Right ventricle myocardium inferior (tissue), 1 donor: ENCODE results near the gene SERINC3. TPM values are rescaled to one million over a fixed set of nuclear protein-coding genes. Genes with fewer than 3 reads are reported as not detected.
"Not testable (repeated sequence)": the region's sequence is repeated elsewhere in the genome, so short reads cannot be mapped to it uniquely, and the experiment has no call there.

Experiments
- ATAC-seq: fragments of 200-7000 bp; cut with Tn5 transposase; one replicate; pipeline ENCODE4 v1.9.1; 2020; ENCODE audit warnings: mild to moderate bottlenecking, moderate library complexity
- DNase-seq: peaks from one replicate; pipeline ENCODE4 v3.0.0; 2021; ENCODE audit errors: missing footprints
- intact Hi-C: fragments of 100-400 bp; cut with DNase I; formaldehyde crosslinking; loops from one replicate; pipeline ENCODE4 v1.11.0; 2022
- total RNA-seq: library from RNA; stranded (reverse); fragmentation: NEBNext Ultra II Directional; extraction: Animal tissue kit (Norgen Biotek cat#: 25700); gene quantifications from one replicate; pipeline ENCODE4 v1.2.1, GENCODE V29; 2021
- donor health status: DM: no; HTN: yes; CAD: no; lungs with severe emphysema.

The SERINC3 gene
- total RNA-seq, 1 donor from 2014 or later = 82.4 TPM

DNA sequence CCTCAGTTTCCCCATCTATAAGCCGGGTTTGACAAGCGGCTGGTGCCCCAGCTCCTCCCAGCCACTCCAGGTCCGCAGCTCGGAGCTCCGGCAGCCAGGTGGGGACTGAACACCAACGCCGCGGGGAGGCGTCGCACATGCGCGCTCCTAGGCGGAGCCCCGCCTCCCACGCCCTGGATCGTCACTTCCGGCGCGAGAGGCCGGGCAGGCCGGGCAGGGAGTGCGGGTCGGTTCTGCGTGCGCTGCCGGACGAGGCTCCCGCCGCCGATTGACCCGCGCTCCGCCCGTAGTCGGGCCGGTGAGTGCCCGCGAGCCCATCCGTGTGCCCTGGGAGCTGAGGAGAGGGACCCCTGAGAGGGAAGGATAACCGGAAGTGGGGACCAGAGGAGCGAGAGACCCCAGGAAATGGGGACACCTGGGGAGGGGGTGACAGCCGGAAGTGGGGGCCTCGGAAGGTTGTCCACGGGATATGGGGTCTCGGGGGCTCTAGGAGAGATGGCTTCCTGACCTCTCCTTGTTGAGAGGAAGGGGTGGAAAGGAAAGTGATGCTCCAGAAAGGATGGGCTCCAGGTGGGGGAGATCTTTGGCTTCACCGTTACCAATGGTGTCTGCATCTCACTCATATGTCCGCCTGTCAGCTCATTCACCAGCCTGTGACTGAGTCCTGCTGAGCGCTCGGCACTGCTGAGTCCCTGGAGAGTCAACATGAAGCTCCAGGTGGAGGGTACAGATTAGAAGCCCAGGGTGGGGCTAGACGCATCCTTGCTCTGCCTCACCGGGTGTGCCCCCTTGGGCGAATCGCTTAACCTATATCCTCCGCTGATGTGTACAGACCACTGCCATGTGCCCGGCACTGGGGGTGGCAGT lies 45.9 kb downstream of the SERINC3 start, which contains the start of gene TTPAL:
TTPAL (plus strand) TSS at position 181 of the 867 bp plus-strand sequence. CDS start 4,126 bp downstream, outside the sequence.
- ATAC-seq (peak; percentile 97), DNase-seq (peak; percentile 96)
- intact Hi-C loops = loop anchor here (1.0 to 10.0 kb wide), 2 partner anchors 134 to 361 kb away; no protein-coding TSS in a partner anchor

GRCh38 chr20:44475372-44475693 lies 46.5 kb downstream of the SERINC3 start:
- ATAC-seq (no peak), DNase-seq (no peak)
- intact Hi-C loops = loop anchor here (1.0 to 10.0 kb wide), 2 partner anchors 135 to 361 kb away; no protein-coding TSS in a partner anchor

GRCh38 chr20:44472283-44472682 lies 49.6 kb downstream of the SERINC3 start:
- DNase-seq, ATAC-seq: not testable (repeated sequence)
- intact Hi-C loops = loop anchor here (10.0 kb wide), 1 partner anchor 357 kb away; no protein-coding TSS in a partner anchor

DNA sequence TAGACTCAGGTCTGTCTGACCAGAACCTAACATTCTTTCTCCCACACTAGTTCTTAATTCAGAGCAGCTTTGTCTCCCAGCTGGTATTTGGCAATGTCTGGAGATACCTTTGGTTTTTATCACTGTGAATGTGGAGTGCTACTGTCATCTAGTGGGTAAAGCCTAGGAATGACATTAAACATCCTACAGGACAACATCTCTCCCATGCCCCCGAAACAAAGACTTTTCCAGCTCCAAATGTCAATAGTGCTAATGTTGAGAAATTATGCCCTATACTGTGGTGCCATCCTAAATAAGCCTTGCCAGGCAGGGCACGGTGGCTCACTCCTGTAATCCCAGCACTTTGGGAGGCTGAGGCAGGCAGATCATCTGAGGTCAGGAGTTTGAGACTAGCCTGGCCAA lies 50.4 kb downstream of the SERINC3 start:
- intact Hi-C loops = loop anchor here (10.0 kb wide), 1 partner anchor 357 kb away; no protein-coding TSS in a partner anchor
- ATAC-seq (no peak), DNase-seq (no peak)

DNA sequence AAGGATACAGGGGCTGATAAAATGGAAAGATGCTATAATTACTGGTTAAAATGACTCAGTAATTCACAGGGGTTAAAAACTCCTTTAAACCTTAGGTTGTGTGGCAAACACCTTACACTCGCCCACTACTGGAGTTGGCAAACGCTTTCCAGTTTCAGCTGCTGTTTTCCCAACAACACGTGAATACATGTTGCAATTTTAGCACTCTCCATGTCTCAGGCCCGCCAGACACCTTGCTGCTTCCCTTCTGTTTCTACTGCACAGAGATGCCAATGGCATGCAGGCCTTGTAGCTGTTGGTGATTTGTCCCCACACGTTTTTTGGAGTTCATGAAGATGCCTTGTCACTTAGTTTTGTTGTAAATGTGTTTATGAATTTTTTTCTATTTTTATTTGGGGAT lies 51.5 kb downstream of the SERINC3 start:
- intact Hi-C loops = loop anchor here (10.0 kb wide), 1 partner anchor 356 kb away; no protein-coding TSS in a partner anchor
- ATAC-seq = no peak
- no peak for DNase-seq

DNA sequence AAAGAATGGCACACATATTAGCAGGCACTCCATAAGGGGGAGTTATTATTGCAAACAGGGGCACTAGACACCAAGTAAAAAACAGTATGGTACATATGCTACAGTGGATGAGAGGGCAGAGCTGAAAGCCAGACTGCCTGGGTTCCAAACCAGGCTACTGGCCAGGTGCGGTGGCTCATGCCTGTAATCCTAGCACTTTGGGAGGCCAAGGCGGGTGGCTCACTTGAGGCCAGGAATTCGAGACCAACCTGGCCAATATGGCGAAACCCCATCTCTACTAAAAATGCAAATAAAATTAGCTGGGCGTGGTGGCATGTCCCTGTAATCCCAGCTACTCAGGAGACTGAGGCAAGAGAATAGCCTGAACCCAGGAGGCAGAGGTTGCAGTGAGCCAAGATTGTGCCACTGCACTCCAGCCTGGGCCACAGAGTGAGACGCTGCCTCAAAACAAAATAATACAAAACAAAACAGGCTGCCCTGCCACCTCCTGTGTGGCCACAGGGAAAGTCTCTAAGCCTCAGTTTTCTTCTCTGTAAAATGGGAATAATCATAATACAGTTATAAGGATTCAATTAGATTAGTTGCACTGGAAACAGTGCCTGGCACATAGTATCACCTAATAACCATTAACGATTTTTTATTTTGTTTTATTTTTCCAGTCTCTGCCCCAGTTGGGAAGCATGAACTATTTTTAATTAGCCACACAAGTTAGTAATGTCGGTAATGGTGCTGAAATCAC lies 53.7 kb downstream of the SERINC3 start:
- DNase-seq (no peak), ATAC-seq (no peak)
- intact Hi-C loops = loop anchor here (10.0 kb wide), 1 partner anchor 153 kb away; the partner anchor contains the start of gene FITM2

DNA sequence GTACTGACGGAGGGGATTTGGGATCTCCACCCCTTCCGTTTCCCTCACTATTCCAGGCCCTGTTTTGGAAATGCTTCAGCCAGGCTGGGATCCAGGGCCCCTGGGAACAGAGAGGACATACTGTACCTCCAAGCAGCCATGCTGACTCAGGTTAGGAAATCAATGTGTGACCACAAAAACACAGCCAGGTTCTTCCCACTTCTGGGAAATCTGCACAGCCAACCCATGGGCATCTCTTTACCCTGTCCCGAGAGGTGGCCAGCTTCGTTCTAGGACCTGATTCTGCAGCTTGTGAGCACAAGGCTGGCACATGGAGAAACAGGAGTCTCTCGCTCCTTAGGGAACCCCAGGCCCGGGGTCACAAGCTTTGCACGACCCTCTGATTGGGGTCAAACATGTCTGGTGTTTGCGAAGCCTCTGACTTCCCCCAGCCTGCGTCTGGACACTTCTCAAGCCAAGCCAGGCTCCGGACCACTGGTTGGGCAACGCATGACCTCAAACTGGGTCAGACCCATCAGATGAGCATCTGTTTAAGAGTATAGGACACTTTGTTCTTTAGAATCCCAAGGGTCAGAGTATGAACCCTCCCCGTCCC lies 54.5 kb downstream of the SERINC3 start:
- DNase-seq = no peak
- intact Hi-C loops = loop anchor here (10.0 kb wide), 1 partner anchor 153 kb away; the partner anchor contains the start of gene FITM2
- peak; percentile 78 for ATAC-seq

- no peak for ATAC-seq
- intact Hi-C loops = loop anchor here (2.0 to 10.0 kb wide), 2 partner anchors 150 to 250 kb away; partner anchors contain the start of gene FITM2
- DNase-seq = no peak
Measured at GRCh38 chr20:44465001-44465560, 56.8 kb downstream of the SERINC3 start.

DNA sequence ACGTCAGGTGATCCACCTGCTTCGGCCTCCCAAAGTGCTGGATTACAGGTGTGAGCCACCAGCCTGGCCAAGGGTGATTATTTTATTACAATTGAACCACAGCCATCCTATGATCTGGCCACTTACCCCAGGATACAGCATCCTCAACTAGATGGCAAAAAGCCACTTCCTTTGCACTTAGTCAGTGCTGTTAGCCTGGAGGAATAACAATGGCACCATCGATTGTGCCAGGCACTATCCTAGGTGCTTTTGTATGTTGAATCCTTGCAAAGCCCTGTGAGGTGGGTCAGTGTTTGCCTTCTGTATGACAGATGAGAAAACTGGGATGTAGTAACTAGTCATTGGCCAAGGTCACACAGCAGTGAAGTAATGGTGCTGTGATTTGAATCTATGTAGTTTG lies 57.4 kb downstream of the SERINC3 start:
- no peak for ATAC-seq
- intact Hi-C loops = loop anchor here (2.0 to 10.0 kb wide), 2 partner anchors 150 to 250 kb away; partner anchors contain the start of gene FITM2

DNA sequence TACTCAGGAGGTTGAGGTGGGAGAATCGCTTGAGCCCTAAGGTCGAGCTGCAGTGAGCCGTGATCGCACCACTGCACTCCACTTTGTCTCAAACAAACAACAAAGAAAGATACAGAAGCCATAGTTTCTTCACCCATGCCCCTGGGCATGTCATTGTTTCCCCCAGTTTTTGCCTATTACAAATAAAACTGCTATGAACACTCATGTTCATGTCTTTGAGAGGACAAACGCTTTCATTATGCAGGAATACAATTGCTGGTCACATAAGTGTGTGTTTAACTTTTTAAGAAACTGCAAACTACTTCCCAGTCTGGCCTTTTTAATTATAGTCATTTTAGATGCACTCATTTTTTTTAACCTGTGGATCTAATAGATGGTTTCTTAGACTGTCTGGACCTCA lies 58.4 kb downstream of the SERINC3 start:
- DNase-seq (no peak), ATAC-seq (no peak)
- intact Hi-C loops = loop anchor here (10.0 kb wide), 1 partner anchor 149 kb away; the partner anchor contains the start of gene FITM2

More for the DNA sequence above, 57.4 kb downstream of the SERINC3 start:
- no peak for DNase-seq

- DNase-seq (no peak), ATAC-seq (no peak)
- intact Hi-C loops = loop anchor here (10.0 kb wide), 1 partner anchor 147 kb away; the partner anchor contains the start of gene FITM2
Measured at GRCh38 chr20:44461803-44462174, 60.1 kb downstream of the SERINC3 start.

GRCh38 chr20:44461142-44461802 lies 60.6 kb downstream of the SERINC3 start:
- DNase-seq (no peak), ATAC-seq (no peak)
- intact Hi-C loops = loop anchor here (10.0 kb wide), 1 partner anchor 146 kb away; the partner anchor contains the start of gene FITM2

- DNase-seq (no peak), ATAC-seq (no peak)
- intact Hi-C loops = loop anchor here (10.0 kb wide), 1 partner anchor 146 kb away; the partner anchor contains the start of gene FITM2
Measured at GRCh38 chr20:44460795-44461141, 61.1 kb downstream of the SERINC3 start.

DNA sequence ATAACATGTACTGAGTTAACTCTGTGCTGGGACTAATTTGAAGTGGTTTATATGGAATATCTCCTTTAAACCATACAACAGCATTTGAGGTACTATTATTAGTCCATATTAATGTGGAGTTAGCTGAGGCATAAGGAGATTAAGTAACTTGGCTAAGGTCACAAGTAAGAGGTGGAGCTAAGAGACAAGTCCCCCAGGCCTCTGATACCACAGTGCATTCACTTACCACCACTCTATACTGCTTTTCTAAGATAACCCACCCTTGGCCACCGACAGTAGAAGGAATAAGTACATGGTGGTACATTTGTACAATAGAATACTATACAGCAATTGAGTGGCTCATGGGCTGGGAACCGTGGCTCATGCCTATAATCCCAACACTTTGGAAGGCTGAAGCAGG lies 62.6 kb downstream of the SERINC3 start:
- DNase-seq = no peak
- intact Hi-C loops = loop anchor here (2.0 kb wide), 1 partner anchor 70 kb away; no protein-coding TSS in a partner anchor
- no peak for ATAC-seq

GRCh38 chr20:44457016-44457415 lies 64.9 kb downstream of the SERINC3 start:
- DNase-seq = no peak
- intact Hi-C loops = no loop called here
- no peak for ATAC-seq

DNA sequence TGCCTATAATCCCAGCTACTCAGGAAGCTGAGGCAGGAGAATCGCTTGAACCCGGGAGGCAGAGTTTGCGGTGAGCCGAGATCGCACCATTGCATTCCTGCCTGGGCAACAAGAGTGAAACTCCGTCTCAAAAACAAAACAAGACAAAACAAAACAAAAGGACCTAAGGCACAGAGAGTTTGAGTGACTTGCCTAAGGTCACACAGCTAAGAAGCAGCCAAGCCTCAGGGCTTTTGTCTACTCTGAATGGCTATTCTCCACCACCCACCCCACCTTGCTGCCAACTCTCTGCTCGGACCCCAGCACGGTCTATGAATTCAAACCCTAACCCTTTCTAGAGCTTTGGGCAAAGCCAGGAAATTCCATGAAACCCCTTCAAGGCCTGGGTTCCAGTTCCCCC lies 65.3 kb downstream of the SERINC3 start:
- ATAC-seq (no peak), DNase-seq (no peak)
- intact Hi-C loops = no loop called here

- no peak for ATAC-seq
- intact Hi-C loops = no loop called here
- DNase-seq = no peak
Measured at GRCh38 chr20:44455126-44455525, 66.7 kb downstream of the SERINC3 start.
